Ishikawa (cell line): Measurements from ENCODE around the gene SYS1.
A peak's percentile ranks its signal among the peaks of the same experiment; 100 is the strongest.

Experiments used
- CEBPB ChIP-seq: IDR thresholded peaks from 2 replicates; pipeline ENCODE4 v1.6.1; 2012
- CREB1 ChIP-seq: IDR thresholded peaks from 2 replicates; pipeline ENCODE4 v1.6.1; 2012; ENCODE audit warnings: low read depth
- EGR1 ChIP-seq: IDR thresholded peaks from 2 replicates; pipeline ENCODE4 v1.6.1; 2012
- EP300 ChIP-seq: IDR thresholded peaks from 2 replicates; pipeline ENCODE4 v1.6.1; 2012; ENCODE audit warnings: borderline replicate concordance
- FOXM1 ChIP-seq: IDR thresholded peaks from 2 replicates; pipeline ENCODE4 v1.6.1; 2012; ENCODE audit warnings: low read depth, borderline replicate concordance
- NFIC ChIP-seq: IDR thresholded peaks from 2 replicates; pipeline ENCODE4 v1.6.1; 2012
- RAD21 ChIP-seq: IDR thresholded peaks from 2 replicates; pipeline ENCODE4 v1.6.1; 2012; ENCODE audit warnings: low read depth
- REST ChIP-seq: IDR thresholded peaks from 2 replicates; pipeline ENCODE4 v1.6.1; 2012; ENCODE audit warnings: low read depth, mild to moderate bottlenecking
- TAF1 ChIP-seq: IDR thresholded peaks from 2 replicates; pipeline ENCODE4 v1.6.1; 2012; ENCODE audit warnings: low read depth, mild to moderate bottlenecking
- YY1 ChIP-seq: IDR thresholded peaks from 2 replicates; pipeline ENCODE4 v1.6.1; 2012; ENCODE audit warnings: low read depth
- ZBTB7A ChIP-seq: IDR thresholded peaks from 2 replicates; pipeline ENCODE4 v1.6.1; 2012; ENCODE audit warnings: low read depth
- TF ChIP-seq, protein P1 (sequence below): IDR thresholded peaks from 2 replicates; pipeline ENCODE4 v1.6.1; 2012
- TF ChIP-seq, protein P2 (sequence below): IDR thresholded peaks from 2 replicates; pipeline ENCODE4 v1.6.1; 2012

- TF ChIP-seq TAF1 (no peak), CEBPB (no peak), EP300 (peak; percentile 85; the same call in 1 of the 2 replicates), YY1 (peak; percentile 73), CREB1 (no peak), REST (no peak), RAD21 (no peak), NFIC (peak; percentile 93), FOXM1 (peak; percentile 43; the same call in 1 of the 2 replicates), EGR1 (peak; percentile 36), ZBTB7A (peak; percentile 62)
- TF ChIP-seq, protein P1, sequence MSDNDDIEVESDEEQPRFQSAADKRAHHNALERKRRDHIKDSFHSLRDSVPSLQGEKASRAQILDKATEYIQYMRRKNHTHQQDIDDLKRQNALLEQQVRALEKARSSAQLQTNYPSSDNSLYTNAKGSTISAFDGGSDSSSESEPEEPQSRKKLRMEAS: peak; percentile 40
- TF ChIP-seq, protein P2, sequence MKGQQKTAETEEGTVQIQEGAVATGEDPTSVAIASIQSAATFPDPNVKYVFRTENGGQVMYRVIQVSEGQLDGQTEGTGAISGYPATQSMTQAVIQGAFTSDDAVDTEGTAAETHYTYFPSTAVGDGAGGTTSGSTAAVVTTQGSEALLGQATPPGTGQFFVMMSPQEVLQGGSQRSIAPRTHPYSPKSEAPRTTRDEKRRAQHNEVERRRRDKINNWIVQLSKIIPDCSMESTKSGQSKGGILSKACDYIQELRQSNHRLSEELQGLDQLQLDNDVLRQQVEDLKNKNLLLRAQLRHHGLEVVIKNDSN: no peak
Measured at GRCh38 chr20:45345104-45345936, 17.6 kb upstream of the SYS1 start.
